H1 (cell line): ENCODE data around the gene CD300H.

Experiments
- POLR2A ChIP-seq, 2 experiments: IDR thresholded peaks; 1 replicate in 1 of 2; 2 replicates in 1 of 2; pipeline ENCODE4 v1.6.1; 2011; ENCODE audit warnings: low read depth in 2 of 2, low read length in 2 of 2, mild to moderate bottlenecking in 2 of 2; ENCODE audit errors: control extremely low read depth in 1 of 2
- SIN3A ChIP-seq, 2 experiments: IDR thresholded peaks in 1 of 2; conservative IDR thresholded peaks in 1 of 2; 2 replicates each; pipeline ENCODE4 v1.6.1; 2011 to 2012; ENCODE audit warnings: low read length in 2 of 2, improper control_type of control experiment in 1 of 2, low read depth in 1 of 2, mild to moderate bottlenecking in 1 of 2
- YY1 ChIP-seq: IDR thresholded peaks from 2 replicates; pipeline ENCODE4 v1.6.1; 2011; ENCODE audit warnings: low read depth, mild to moderate bottlenecking, low read length

GRCh38 chr17:74605361-74605760, 38.1 kb upstream of the CD300H start:
- TF ChIP-seq YY1 (no peak), SIN3A (conservative IDR thresholded peaks at IDR 0.05 in 1 of 2, IDR thresholded peaks at IDR 0.05 in 1 of 2; ENCODE audit: low read depth in 1 of 2, low read length in 2 of 2) (no peak), POLR2A (IDR thresholded peaks at IDR 0.05; ENCODE audit: control extremely low read depth in 1 of 2, low read depth in 2 of 2, low read length in 2 of 2) (no peak)
